Mesendoderm (in vitro differentiated cells): ENCODE results near the gene TRPM2.
A peak's percentile ranks its signal among the peaks of the same experiment; 100 is the strongest.
"Not testable (repeated sequence)": the region's sequence is repeated elsewhere in the genome, so short reads cannot be mapped to it uniquely, and the experiment has no call there.

Experiments used
- DNase-seq: peaks from one replicate; pipeline ENCODE4 v3.0.0; 2013
- H2AK5ac ChIP-seq: 2 replicates; pipeline ENCODE4 v1.6.1; 2013; ENCODE audit warnings: low read length, inconsistent platforms
- H2BK120ac ChIP-seq: 2 replicates; pipeline ENCODE4 v1.6.1; 2013; ENCODE audit warnings: low read depth, mild to moderate bottlenecking, low read length, moderate library complexity, mixed read lengths
- H2BK15ac ChIP-seq: replicated peaks from 2 replicates; pipeline ENCODE4 v1.6.1; 2013; ENCODE audit warnings: low read depth, mild to moderate bottlenecking, moderate library complexity
- H2BK5ac ChIP-seq: 2 replicates; pipeline ENCODE4 v1.6.1; 2013; ENCODE audit warnings: low read length, inconsistent platforms
- H3K18ac ChIP-seq: 2 replicates; pipeline ENCODE4 v1.6.1; 2013; ENCODE audit warnings: mild to moderate bottlenecking, low read length, mixed read lengths
- H3K23ac ChIP-seq: one replicate; pipeline ENCODE4 v1.6.1; 2013; ENCODE audit warnings: low read length
- H3K27ac ChIP-seq: 2 replicates; pipeline ENCODE4 v1.5.1; 2013; ENCODE audit warnings: low read depth, mild to moderate bottlenecking, inconsistent platforms, low read length, moderate library complexity
- H3K27me3 ChIP-seq: 2 replicates; pipeline ENCODE4 v1.6.1; 2013; ENCODE audit warnings: low read length, control low read depth, mild to moderate bottlenecking, inconsistent platforms; ENCODE audit not compliant: insufficient read depth, poor library complexity
- H3K36me3 ChIP-seq: 2 replicates; pipeline ENCODE4 v1.6.1; 2013; ENCODE audit warnings: low read length, inconsistent platforms; ENCODE audit not compliant: control insufficient read depth, insufficient read depth
- H3K4ac ChIP-seq: one replicate; pipeline ENCODE4 v1.6.1; 2013; ENCODE audit warnings: low read depth, mild to moderate bottlenecking, low read length, moderate library complexity
- H3K4me1 ChIP-seq: 2 replicates; pipeline ENCODE4 v1.6.1; 2013; ENCODE audit warnings: low read depth, low read length, inconsistent platforms; ENCODE audit not compliant: control insufficient read depth
- H3K4me2 ChIP-seq: 2 replicates; pipeline ENCODE4 v1.6.1; 2013; ENCODE audit warnings: low read length
- H3K4me3 ChIP-seq: 2 replicates; pipeline ENCODE4 v1.5.1; 2013; ENCODE audit warnings: mild to moderate bottlenecking, low read length
- H3K56ac ChIP-seq: one replicate; pipeline ENCODE4 v1.6.1; 2013; ENCODE audit warnings: low read length
- H3K79me1 ChIP-seq: 2 replicates; pipeline ENCODE4 v1.6.1; 2013; ENCODE audit warnings: low read length, inconsistent platforms
- H3K79me2 ChIP-seq: 2 replicates; pipeline ENCODE4 v1.6.1; 2013; ENCODE audit warnings: mild to moderate bottlenecking, low read length; ENCODE audit not compliant: control insufficient read depth, insufficient read depth
- H3K9ac ChIP-seq: 2 replicates; pipeline ENCODE4 v1.6.1; 2013; ENCODE audit warnings: low read length, inconsistent platforms
- H4K5ac ChIP-seq: one replicate; pipeline ENCODE4 v1.6.1; 2013; ENCODE audit warnings: low read length
- H4K8ac ChIP-seq: one replicate; pipeline ENCODE4 v1.6.1; 2013; ENCODE audit warnings: low read depth, mild to moderate bottlenecking, control low read depth, low read length, moderate library complexity
- WGBS: extraction: QIAGEN DNeasy Blood & Tissue Kit; methylation state at CpG from one replicate; pipeline ENCODE4 v1.1.7; 2013; ENCODE audit warnings: low lambda C conversion rate, missing lambda C conversion rate; ENCODE audit not compliant: insufficient coverage; ENCODE audit errors: extremely low coverage; 5-methylcytosine and 5-hydroxymethylcytosine counted together

Gene TRPM2

DNA sequence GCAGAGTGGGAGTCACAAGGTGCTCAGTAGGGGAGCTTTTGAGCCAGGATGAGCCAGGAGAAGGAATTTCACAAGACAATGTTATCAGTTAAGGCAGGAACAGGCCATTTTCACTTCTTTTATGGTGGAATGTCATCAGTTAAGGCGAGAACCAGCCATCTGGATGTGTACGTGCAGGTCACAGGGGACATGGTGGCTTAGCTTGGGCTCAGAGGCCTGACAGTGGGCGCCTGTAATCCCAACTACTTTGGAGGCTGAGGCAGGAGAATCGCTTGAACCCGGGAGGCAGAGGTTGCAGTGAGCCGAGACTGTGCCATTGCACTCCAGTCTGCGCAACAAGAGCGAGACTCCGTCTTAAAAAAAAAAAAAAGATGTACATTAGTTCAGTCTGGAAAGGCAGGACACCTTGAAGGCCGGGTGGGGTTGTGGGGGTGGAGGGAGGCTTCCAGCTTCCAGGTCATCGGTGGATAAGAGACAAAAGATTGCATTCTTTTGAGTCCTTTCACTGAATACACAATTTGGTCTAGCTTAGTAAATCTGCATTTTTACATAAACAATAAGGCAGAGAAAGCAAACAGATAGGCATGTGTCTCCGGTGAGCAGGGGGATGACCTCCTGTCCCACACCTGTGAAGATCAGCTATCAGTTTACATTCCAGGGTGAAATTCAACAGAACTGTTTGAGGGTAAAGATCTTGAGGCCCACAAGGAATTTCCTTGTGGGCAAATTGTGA is 11.5 kb upstream of the TRPM2 start:
- H2BK5ac ChIP-seq: peak overlapping the region; percentile 95
- not testable (repeated sequence) for H3K36me3 ChIP-seq, H3K4me3 ChIP-seq, H3K9ac ChIP-seq, H2AK5ac ChIP-seq, H3K79me2 ChIP-seq, H4K5ac ChIP-seq, H3K79me1 ChIP-seq, H3K27me3 ChIP-seq, H2BK15ac ChIP-seq, H3K23ac ChIP-seq, H4K8ac ChIP-seq, H3K4me2 ChIP-seq
- peak; percentile 92 for DNase-seq
- H3K56ac ChIP-seq: peak overlapping the region; percentile 91
- H2BK120ac ChIP-seq: peak overlapping the region; percentile 77
- WGBS: no CpG with 5 or more reads among the region's 12 CpGs
- H3K4me1 ChIP-seq: peaks cover 16% of the 10 kb centered on the region
- H3K4ac ChIP-seq: peak overlapping the region; percentile 87
- H3K27ac ChIP-seq: peak overlapping the region; percentile 79
- H3K18ac ChIP-seq: peak overlapping the region; percentile 32

DNA sequence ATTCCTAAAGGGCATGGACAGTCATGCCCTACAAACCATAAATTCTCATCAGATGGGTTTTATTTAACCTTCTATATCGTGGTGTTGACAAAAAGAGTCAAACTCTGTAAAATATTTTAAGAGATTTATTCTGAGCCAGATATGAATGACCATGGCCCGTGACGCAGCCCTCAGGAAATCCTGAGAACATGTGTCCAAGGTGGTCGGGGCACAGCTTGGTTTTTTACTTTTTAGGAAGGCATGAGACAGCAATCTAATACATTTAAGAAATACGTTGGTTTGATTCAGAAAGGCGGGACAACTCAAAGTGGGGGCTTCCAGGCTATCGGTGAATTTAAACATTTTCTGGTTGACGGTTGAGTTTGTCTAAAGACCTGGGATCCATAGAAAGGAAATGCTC is 10.4 kb upstream of the TRPM2 start:
- WGBS: no CpG with 5 or more reads among the region's 8 CpGs
- peaks cover 13% of the 10 kb centered on the region for H3K4me1 ChIP-seq
- peak overlapping the region; percentile 86 for H2BK120ac ChIP-seq
- not testable (repeated sequence) for H4K8ac ChIP-seq, H3K36me3 ChIP-seq, H2BK15ac ChIP-seq, H3K23ac ChIP-seq, H3K27me3 ChIP-seq, H2AK5ac ChIP-seq, DNase-seq, H3K4me3 ChIP-seq, H3K9ac ChIP-seq, H3K4me2 ChIP-seq, H3K4ac ChIP-seq, H4K5ac ChIP-seq, H3K79me1 ChIP-seq, H3K79me2 ChIP-seq
- H2BK5ac ChIP-seq: peak overlapping the region; percentile 100
- H3K56ac ChIP-seq: peak overlapping the region; percentile 91
- peak overlapping the region; percentile 63 for H3K18ac ChIP-seq
- peak overlapping the region; percentile 79 for H3K27ac ChIP-seq

DNA sequence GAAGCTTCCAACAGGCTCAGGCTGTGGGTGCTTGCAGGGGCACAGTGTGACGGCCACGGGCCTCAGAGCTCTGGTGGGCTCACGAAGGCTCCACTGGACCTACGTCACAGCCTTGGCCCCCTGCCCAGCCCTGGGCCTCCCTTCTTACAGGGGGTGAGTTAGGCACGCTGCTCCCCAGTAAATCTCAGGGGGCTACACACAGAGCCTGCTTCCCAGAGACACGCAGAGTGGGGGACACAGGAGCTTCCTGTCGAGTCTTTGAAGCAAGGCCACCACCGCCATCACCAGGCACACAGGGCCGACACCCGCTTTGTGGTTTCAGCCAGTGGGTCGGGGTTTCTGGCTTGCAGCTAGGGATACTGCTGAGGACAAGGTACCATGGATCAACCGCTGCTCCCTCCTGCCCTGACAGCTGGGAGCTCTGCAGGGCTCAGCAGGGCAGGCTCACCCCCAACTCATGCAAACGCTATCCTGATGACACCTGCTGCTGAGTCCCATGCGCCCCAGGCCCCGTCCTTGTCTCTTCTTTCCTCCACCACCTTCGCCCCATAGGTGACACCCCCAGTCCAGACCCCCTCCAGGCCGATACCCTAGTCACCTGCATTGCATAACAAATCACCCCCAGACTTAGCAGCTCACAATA is 8.8 kb upstream of the TRPM2 start:
- Histone ChIP-seq H3K9ac (no peak overlapping the region), H3K4me1 (peaks cover 11% of the 10 kb centered on the region), H3K27ac (peak overlapping the region; percentile 84), H3K36me3 (no peaks in the 10 kb centered on the region), H3K56ac (peak overlapping the region; percentile 74), H3K27me3 (no peaks in the 10 kb centered on the region), H3K4me3 (no peak overlapping the region), H3K18ac (peak overlapping the region; percentile 46), H2AK5ac (peak overlapping the region; percentile 89), H3K79me2 (no peaks in the 10 kb centered on the region), H3K23ac (peak overlapping the region; percentile 45), H2BK120ac (peak overlapping the region; percentile 55), H2BK5ac (peak overlapping the region; percentile 90), H4K5ac (no peak overlapping the region), H3K4me2 (no peak overlapping the region), H3K79me1 (no peaks in the 10 kb centered on the region), H3K4ac (peak overlapping the region; percentile 83), H2BK15ac (no peak overlapping the region), H4K8ac (no peak overlapping the region)
- no CpG with 5 or more reads among the region's 17 CpGs for WGBS
- no peak for DNase-seq

DNA sequence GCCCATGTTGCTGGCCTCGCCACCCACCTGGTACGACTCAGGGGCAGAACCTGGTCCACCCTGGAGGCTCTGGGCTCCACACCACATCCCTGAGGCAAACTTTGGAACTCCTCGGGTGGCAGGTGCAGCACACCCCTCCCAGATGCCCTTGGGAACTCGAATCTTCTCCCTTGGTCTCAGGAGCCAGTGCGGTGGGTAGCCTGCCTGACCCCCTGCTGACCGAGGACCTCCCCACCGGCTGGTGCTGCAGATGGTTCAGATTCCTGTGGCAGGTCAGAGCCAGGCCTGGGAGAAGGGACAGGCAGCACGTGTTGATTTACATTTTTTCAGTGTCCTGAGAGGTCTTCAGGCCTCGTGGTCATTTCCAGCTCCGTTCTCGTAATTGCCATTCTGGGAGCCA is 7.9 kb upstream of the TRPM2 start:
- H3K4me3 ChIP-seq: no peak overlapping the region
- peak overlapping the region; percentile 83 for H3K4ac ChIP-seq

DNA sequence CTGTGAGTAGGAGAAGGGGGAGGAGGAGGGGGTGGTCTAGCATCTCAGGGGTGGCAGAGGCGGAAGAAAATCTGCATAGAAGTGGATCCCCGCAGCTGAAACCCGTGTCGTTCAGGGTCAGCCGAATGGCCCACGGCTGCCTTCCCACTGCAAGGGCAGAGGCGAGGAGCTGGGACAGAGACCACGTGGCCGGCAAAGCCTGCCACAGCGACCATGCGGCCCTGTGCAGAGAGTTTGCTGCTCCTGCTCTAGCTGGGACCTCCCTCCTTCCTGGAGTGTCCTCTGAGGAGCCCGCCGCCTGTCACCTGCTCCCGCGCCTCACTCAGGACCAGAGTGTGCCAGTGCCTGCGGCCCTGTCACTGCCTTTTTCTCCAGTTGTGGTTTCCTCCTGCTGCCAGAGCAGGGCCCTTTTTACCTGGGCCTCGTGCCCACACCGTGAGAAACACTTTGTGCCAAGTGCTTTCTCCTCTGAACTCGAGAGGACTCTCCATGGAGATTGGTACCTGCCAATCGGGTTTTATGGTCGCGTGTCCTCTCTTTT is 5.4 kb upstream of the TRPM2 start:
- H3K4me2 ChIP-seq: no peak overlapping the region
- no peak overlapping the region for H2BK15ac ChIP-seq
- no peaks in the 10 kb centered on the region for H3K79me2 ChIP-seq
- H3K18ac ChIP-seq: no peak overlapping the region
- no peaks in the 10 kb centered on the region for H3K79me1 ChIP-seq
- H2BK5ac ChIP-seq: peak overlapping the region; percentile 25
- H4K8ac ChIP-seq: no peak overlapping the region
- no peak overlapping the region for H3K9ac ChIP-seq
- peaks cover 6% of the 10 kb centered on the region for H3K4me1 ChIP-seq
- H3K4ac ChIP-seq: peak overlapping the region; percentile 6
- DNase-seq: no peak
- no peaks in the 10 kb centered on the region for H3K27me3 ChIP-seq
- no peak overlapping the region for H2BK120ac ChIP-seq
- H3K56ac ChIP-seq: peak overlapping the region; percentile 25
- peak overlapping the region; percentile 45 for H3K23ac ChIP-seq
- no CpG with 5 or more reads among the region's 22 CpGs for whole genome bisulfite sequencing
- H2AK5ac ChIP-seq: no peak overlapping the region
- H3K4me3 ChIP-seq: no peak overlapping the region
- H4K5ac ChIP-seq: no peak overlapping the region
- H3K27ac ChIP-seq: no peak overlapping the region
- no peaks in the 10 kb centered on the region for H3K36me3 ChIP-seq

More for the DNA sequence above, 7.9 kb upstream of the TRPM2 start:
- Histone ChIP-seq H4K8ac (no peak overlapping the region), H3K27me3 (no peaks in the 10 kb centered on the region), H4K5ac (no peak overlapping the region), H2BK120ac (peak overlapping the region; percentile 39), H3K18ac (peak overlapping the region; percentile 46), H3K4me2 (no peak overlapping the region), H2AK5ac (peak overlapping the region; percentile 89), H3K4me1 (peaks cover 10% of the 10 kb centered on the region), H3K23ac (peak overlapping the region; percentile 45), H3K56ac (peak overlapping the region; percentile 74), H3K36me3 (no peaks in the 10 kb centered on the region), H3K27ac (peak overlapping the region; percentile 84), H2BK5ac (peak overlapping the region; percentile 90), H2BK15ac (no peak overlapping the region), H3K79me1 (no peaks in the 10 kb centered on the region), H3K9ac (no peak overlapping the region), H3K79me2 (no peaks in the 10 kb centered on the region)
- WGBS: no CpG with 5 or more reads among the region's 11 CpGs
- no peak for DNase-seq
